Gastrocnemius medialis (tissue), 4 donors: Measurements from ENCODE around the gene PDK4.

Source experiments
- CTCF ChIP-seq, 5 experiments: fragments of 450-650 bp in 3 of 5; fragments of 200-600 bp in 2 of 5; sonication (generic) in 2 of 5; IDR thresholded peaks in 4 of 5; conservative IDR thresholded peaks in 1 of 5; 1 replicate in 4 of 5; 2 replicates in 1 of 5; pipeline ENCODE4 v1.5.1; 2016 to 2019; ENCODE audit warnings: antibody characterized with exemption in 5 of 5, mild to moderate bottlenecking in 3 of 5, moderate library complexity in 3 of 5
- POLR2A ChIP-seq, 2 donors: fragments of 450-650 bp; IDR thresholded peaks; one replicate each; pipeline ENCODE4 v1.6.1; 2017; ENCODE audit warnings: antibody characterized with exemption in 2 of 2, mild to moderate bottlenecking in 2 of 2, moderate library complexity in 2 of 2

- no peak for TF ChIP-seq CTCF (IDR thresholded peaks at IDR 0.05 in 4 of 5, conservative IDR thresholded peaks at IDR 0.05 in 1 of 5)
- TF ChIP-seq POLR2A (IDR thresholded peaks at IDR 0.05): no peak
Observed at GRCh38 chr7:95605275-95605674, 9.0 kb upstream of the PDK4 start.
